SKM-1 (cell line): Measurements from ENCODE around the gene ZMYND11.
"Not testable (repeated sequence)": the region's sequence is repeated elsewhere in the genome, so short reads cannot be mapped to it uniquely, and the experiment has no call there.

Source experiments
- DNase-seq: peaks from one replicate; lab custom pipeline; 2025; ENCODE audit not compliant: unreplicated experiment; lab: John Stamatoyannopoulos, UW

Gene ZMYND11

GRCh38 chr10:241966-242643 is 106.8 kb downstream of the ZMYND11 start:
- no peak for DNase-seq

GRCh38 chr10:244227-244626 is 109.0 kb downstream of the ZMYND11 start:
- no peak for DNase-seq

GRCh38 chr10:246431-246830 is 111.2 kb downstream of the ZMYND11 start:
- DNase-seq = no peak

GRCh38 chr10:247480-247879 is 112.2 kb downstream of the ZMYND11 start:
- DNase-seq = no peak

- no peak for DNase-seq
Measured at GRCh38 chr10:248307-248706, 113.1 kb downstream of the ZMYND11 start.

- no peak for DNase-seq
Measured at GRCh38 chr10:251982-252582, 116.8 kb downstream of the ZMYND11 start.

- no peak for DNase-seq
Measured at GRCh38 chr10:260819-261429, 125.7 kb downstream of the ZMYND11 start.

GRCh38 chr10:264160-265073 is 129.2 kb downstream of the ZMYND11 start:
- DNase-seq = not testable (repeated sequence)

GRCh38 chr10:265074-265440 is 129.8 kb downstream of the ZMYND11 start:
- DNase-seq = not testable (repeated sequence)

GRCh38 chr10:265816-266588 is 130.7 kb downstream of the ZMYND11 start:
- DNase-seq = not testable (repeated sequence)

GRCh38 chr10:266974-267425 is 131.7 kb downstream of the ZMYND11 start:
- no peak for DNase-seq

- DNase-seq = no peak
Measured at GRCh38 chr10:267705-268104, 132.4 kb downstream of the ZMYND11 start.

- no peak for DNase-seq
Measured at GRCh38 chr10:269440-270074, 134.3 kb downstream of the ZMYND11 start.

GRCh38 chr10:271201-271600 is 135.9 kb downstream of the ZMYND11 start:
- DNase-seq = no peak

GRCh38 chr10:271722-272121 is 136.5 kb downstream of the ZMYND11 start:
- DNase-seq = no peak

GRCh38 chr10:273088-273487 is 137.8 kb downstream of the ZMYND11 start:
- DNase-seq = no peak

GRCh38 chr10:274866-275265 is 139.6 kb downstream of the ZMYND11 start:
- no peak for DNase-seq

GRCh38 chr10:275680-276079 is 140.4 kb downstream of the ZMYND11 start:
- no peak for DNase-seq

GRCh38 chr10:277963-278362 is 142.7 kb downstream of the ZMYND11 start:
- DNase-seq = no peak

- no peak for DNase-seq
Measured at GRCh38 chr10:278707-279106, 143.5 kb downstream of the ZMYND11 start.
